ENCODE results near the gene MMP8. TPM values are rescaled to one million over a fixed set of nuclear protein-coding genes. Genes with fewer than 3 reads are reported as not detected.

The MMP8 gene, protein sequence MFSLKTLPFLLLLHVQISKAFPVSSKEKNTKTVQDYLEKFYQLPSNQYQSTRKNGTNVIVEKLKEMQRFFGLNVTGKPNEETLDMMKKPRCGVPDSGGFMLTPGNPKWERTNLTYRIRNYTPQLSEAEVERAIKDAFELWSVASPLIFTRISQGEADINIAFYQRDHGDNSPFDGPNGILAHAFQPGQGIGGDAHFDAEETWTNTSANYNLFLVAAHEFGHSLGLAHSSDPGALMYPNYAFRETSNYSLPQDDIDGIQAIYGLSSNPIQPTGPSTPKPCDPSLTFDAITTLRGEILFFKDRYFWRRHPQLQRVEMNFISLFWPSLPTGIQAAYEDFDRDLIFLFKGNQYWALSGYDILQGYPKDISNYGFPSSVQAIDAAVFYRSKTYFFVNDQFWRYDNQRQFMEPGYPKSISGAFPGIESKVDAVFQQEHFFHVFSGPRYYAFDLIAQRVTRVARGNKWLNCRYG
- total RNA-seq: not detected in 2 replicates

DNA sequence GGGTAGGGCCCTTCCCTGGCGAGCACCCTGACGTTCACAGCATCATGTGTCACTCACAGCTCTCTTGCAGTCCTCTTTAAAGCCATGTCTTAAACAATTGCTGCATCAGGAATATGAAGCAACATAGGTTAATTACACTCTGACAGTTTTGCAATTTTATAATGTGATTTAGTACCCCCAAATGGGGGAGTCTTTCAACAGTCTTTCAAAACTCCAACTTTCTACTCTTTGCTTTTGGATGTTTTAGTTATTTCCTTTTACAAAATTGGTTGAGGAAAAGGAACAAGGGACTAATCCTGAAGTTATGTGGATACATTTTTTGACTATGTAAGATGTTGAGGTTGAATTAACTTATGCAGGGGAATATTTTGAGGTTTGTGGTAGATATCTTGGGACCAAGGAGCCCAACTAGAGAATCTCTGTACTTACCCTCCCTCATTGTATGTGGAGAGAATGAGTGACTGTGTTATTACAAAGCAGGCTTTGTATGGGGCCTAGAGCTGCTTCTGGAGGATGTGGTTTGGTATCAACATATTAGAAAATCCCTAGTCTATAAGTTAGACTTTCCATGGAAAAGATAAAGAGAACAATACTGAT, at the start of gene MMP8:
TSS of gene MMP8 (minus strand) at position 51 of the 597 bp plus-strand sequence. CDS start 99 bp downstream, outside the sequence.

DNA sequence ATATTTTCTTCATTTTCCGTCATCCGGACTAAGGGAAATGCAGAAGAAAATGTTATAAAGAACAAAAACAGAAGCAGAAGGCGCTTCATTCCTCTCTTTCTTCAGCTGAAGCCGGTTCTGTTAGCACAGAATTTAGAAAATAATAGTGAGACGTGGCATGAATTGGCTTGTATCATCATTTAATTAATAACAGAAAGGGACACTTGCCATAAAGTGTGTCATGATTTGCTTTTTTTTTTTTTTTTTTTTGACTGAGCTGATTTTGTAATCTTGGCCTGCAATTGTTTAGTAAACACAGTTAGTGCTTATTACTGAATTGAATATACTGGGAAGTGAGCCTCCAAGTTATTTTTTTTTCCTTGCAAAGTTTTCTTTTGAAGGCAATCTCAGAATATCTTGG, 19.1 kb downstream of the MMP8 start, which contains the start of gene MMP27:
TSS of gene MMP27 (minus strand) at position 144 of the 400 bp plus-strand sequence. CDS start at position 89, 55 bp downstream.

Other genes starting within 250 kb of the MMP8 start
- gene MMP7, start 194.2 kb downstream of the MMP8 start, total RNA-seq: 43.3 and 509 TPM in 2 replicates
- gene MMP20, start 99.6 kb downstream of the MMP8 start, total RNA-seq: not detected in 2 replicates
- gene MMP27, start 19.2 kb downstream of the MMP8 start, total RNA-seq: not detected in 2 replicates
- gene MMP10, start 55.7 kb upstream of the MMP8 start, total RNA-seq: 0.13 and 1.1 TPM in 2 replicates
- gene MMP1, start 73.2 kb upstream of the MMP8 start, total RNA-seq: 6.0 and 8.7 TPM in 2 replicates
- gene MMP3, start 118.7 kb upstream of the MMP8 start, total RNA-seq: 1.0 TPM in 1 of 2 replicates, not detected in the other
- not detected in 2 replicates for gene MMP12, start 150.0 kb upstream of the MMP8 start, total RNA-seq
- 0.33 and 4.1 TPM in 2 replicates for gene MMP13, start 230.8 kb upstream of the MMP8 start, total RNA-seq